ENCODE results near the gene NSUN5. TPM values are rescaled to one million over a fixed set of nuclear protein-coding genes. Genes with fewer than 3 reads are reported as not detected.
A peak's percentile ranks its signal among the peaks of the same experiment; 100 is the strongest.

The NSUN5 gene
- total RNA-seq (16.9 and 17.5 TPM in 2 replicates), polyA plus RNA-seq (6.6 and 12.9 TPM in 2 replicates), polyA minus RNA-seq (ENCODE audit: low replicate concordance) (8.5 and 17.0 TPM in 2 replicates)
- 8.0 and 18.5 TPM in 2 replicates for polyA plus RNA-seq (2012)

- Histone ChIP-seq H2AFZ (ENCODE audit: low read length) (peak within 1 kb of the TSS; percentile 88), H3K9me3 (ENCODE audit: control insufficient read depth, insufficient read depth, low read depth, low read length) (no peaks in the 10 kb centered on the region), H3K27me3 (ENCODE audit: control insufficient read depth, insufficient read depth, low read length) (no peaks in the 10 kb centered on the region), H3K27ac (ENCODE audit: insufficient read depth, low read length) (peak within 1 kb of the TSS; percentile 27), H4K20me1 (ENCODE audit: control insufficient read depth, extremely low read depth, insufficient read depth, low read length) (no peaks in the 10 kb centered on the region), H3K4me1 (ENCODE audit: control insufficient read depth, extremely low read depth, insufficient read depth, low read length) (no peaks in the 10 kb centered on the region), H3K4me2 (ENCODE audit: extremely low read depth, insufficient read depth, low read length) (peak within 1 kb of the TSS; percentile 92), H3K4me3 (replicated peaks in 1 of 4; ENCODE audit: control extremely low read depth in 1 of 4, insufficient read depth in 1 of 4, low read depth in 3 of 4, low read length in 4 of 4) (peak within 1 kb of the TSS; percentile 65 to 69 (median 68)), H3K9ac (ENCODE audit: insufficient read depth, low read length) (peak within 1 kb of the TSS; percentile 50), H3K36me3 (ENCODE audit: control insufficient read depth, insufficient read depth, low read length) (no peaks in the 10 kb centered on the region), H3K79me2 (ENCODE audit: control insufficient read depth, insufficient read depth, low read length) (peaks cover 3% of the 10 kb centered on the region)
- DNase-seq (ENCODE audit: low read depth in 2 of 2), result peak; percentile 59 to 76
- TF ChIP-seq EZH2 (IDR thresholded peaks at IDR 0.05; ENCODE audit: low read length, missing control alignments), result no peak
- no peak for TF ChIP-seq CTCF (conservative IDR thresholded peaks at IDR 0.05 in 1 of 2, IDR thresholded peaks at IDR 0.05 in 1 of 2; ENCODE audit: low read depth in 1 of 2, low read length in 2 of 2)
Observed at GRCh38 chr7:73308665-73309214, at the start of gene NSUN5. TSS of gene NSUN5 (minus strand) at chr7:73308826. CDS start at chr7:73308790, 36 bp downstream.

- no peak overlapping the region for H3K9ac ChIP-seq (ENCODE audit: insufficient read depth, low read length)
- H4K20me1 ChIP-seq (ENCODE audit: control insufficient read depth, extremely low read depth, insufficient read depth, low read length), result no peaks in the 10 kb centered on the region
- H3K4me2 ChIP-seq (ENCODE audit: extremely low read depth, insufficient read depth, low read length), result no peak overlapping the region
- no peak overlapping the region for H3K4me3 ChIP-seq (replicated peaks in 1 of 4; ENCODE audit: control extremely low read depth in 1 of 4, insufficient read depth in 1 of 4, low read depth in 3 of 4, low read length in 4 of 4)
- H3K9me3 ChIP-seq (ENCODE audit: control insufficient read depth, insufficient read depth, low read depth, low read length), result no peaks in the 10 kb centered on the region
- H3K27me3 ChIP-seq (ENCODE audit: control insufficient read depth, insufficient read depth, low read length), result no peaks in the 10 kb centered on the region
- no peaks in the 10 kb centered on the region for H3K79me2 ChIP-seq (ENCODE audit: control insufficient read depth, insufficient read depth, low read length)
- no peak for DNase-seq (ENCODE audit: low read depth in 2 of 2)
- H2AFZ ChIP-seq (ENCODE audit: low read length), result no peak overlapping the region
- H3K4me1 ChIP-seq (ENCODE audit: control insufficient read depth, extremely low read depth, insufficient read depth, low read length), result peaks cover 3% of the 10 kb centered on the region
- H3K27ac ChIP-seq (ENCODE audit: insufficient read depth, low read length), result no peak overlapping the region
- no peaks in the 10 kb centered on the region for H3K36me3 ChIP-seq (ENCODE audit: control insufficient read depth, insufficient read depth, low read length)
- TF ChIP-seq EZH2 (IDR thresholded peaks at IDR 0.05; ENCODE audit: low read length, missing control alignments) (no peak), CTCF (conservative IDR thresholded peaks at IDR 0.05 in 1 of 2, IDR thresholded peaks at IDR 0.05 in 1 of 2; ENCODE audit: low read depth in 1 of 2, low read length in 2 of 2) (no peak)
Observed at GRCh38 chr7:73356159-73356558, 47.5 kb upstream of the NSUN5 start.

DNA sequence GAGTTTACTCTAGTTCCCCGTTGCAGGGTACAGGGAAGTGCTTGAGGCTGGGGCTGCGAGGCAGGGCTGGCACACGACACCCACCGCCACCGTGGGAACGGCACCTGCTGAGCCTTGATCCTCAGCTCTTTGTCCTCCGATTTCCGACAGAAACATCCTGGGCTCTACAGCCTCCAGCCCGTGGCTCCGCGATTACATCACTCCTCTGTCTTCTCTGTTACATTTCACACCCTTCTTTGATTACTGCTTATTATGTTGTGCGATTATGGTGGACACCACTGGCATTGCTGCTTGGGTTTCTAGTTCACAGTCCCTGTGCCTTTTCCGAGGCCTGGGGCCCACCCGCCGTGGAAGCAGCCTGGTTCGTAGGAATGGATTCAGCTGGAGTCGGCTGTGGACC lies 46.2 kb upstream of the NSUN5 start:
- no peak overlapping the region for H3K4me2 ChIP-seq (ENCODE audit: extremely low read depth, insufficient read depth, low read length)

More for the DNA sequence above, 46.2 kb upstream of the NSUN5 start:
- Histone ChIP-seq H3K79me2 (ENCODE audit: control insufficient read depth, insufficient read depth, low read length) (no peaks in the 10 kb centered on the region), H4K20me1 (ENCODE audit: control insufficient read depth, extremely low read depth, insufficient read depth, low read length) (no peaks in the 10 kb centered on the region), H3K27me3 (ENCODE audit: control insufficient read depth, insufficient read depth, low read length) (no peaks in the 10 kb centered on the region), H3K36me3 (ENCODE audit: control insufficient read depth, insufficient read depth, low read length) (no peaks in the 10 kb centered on the region), H3K4me3 (replicated peaks in 1 of 4; ENCODE audit: control extremely low read depth in 1 of 4, insufficient read depth in 1 of 4, low read depth in 3 of 4, low read length in 4 of 4) (no peak overlapping the region), H3K9ac (ENCODE audit: insufficient read depth, low read length) (no peak overlapping the region), H2AFZ (ENCODE audit: low read length) (no peak overlapping the region), H3K4me1 (ENCODE audit: control insufficient read depth, extremely low read depth, insufficient read depth, low read length) (peaks cover 3% of the 10 kb centered on the region), H3K27ac (ENCODE audit: insufficient read depth, low read length) (no peak overlapping the region), H3K9me3 (ENCODE audit: control insufficient read depth, insufficient read depth, low read depth, low read length) (no peaks in the 10 kb centered on the region)
- TF ChIP-seq CTCF (conservative IDR thresholded peaks at IDR 0.05 in 1 of 2, IDR thresholded peaks at IDR 0.05 in 1 of 2; ENCODE audit: low read depth in 1 of 2, low read length in 2 of 2), result no peak
- no peak for TF ChIP-seq EZH2 (IDR thresholded peaks at IDR 0.05; ENCODE audit: low read length, missing control alignments)
- no peak for DNase-seq (ENCODE audit: low read depth in 2 of 2)

Data from fibroblast of lung (primary cell).